GM18861 (cell line): ENCODE data around the gene CRISP3.
"Not testable (repeated sequence)": the region's sequence is repeated elsewhere in the genome, so short reads cannot be mapped to it uniquely, and the experiment has no call there.

ENCODE experiments used
- ATAC-seq: cut with Tn5 transposase; IDR thresholded peaks from one replicate; pipeline ENCODE4 v1.9.1; 2021; ENCODE audit not compliant: unreplicated experiment

CRISP3 gene

DNA sequence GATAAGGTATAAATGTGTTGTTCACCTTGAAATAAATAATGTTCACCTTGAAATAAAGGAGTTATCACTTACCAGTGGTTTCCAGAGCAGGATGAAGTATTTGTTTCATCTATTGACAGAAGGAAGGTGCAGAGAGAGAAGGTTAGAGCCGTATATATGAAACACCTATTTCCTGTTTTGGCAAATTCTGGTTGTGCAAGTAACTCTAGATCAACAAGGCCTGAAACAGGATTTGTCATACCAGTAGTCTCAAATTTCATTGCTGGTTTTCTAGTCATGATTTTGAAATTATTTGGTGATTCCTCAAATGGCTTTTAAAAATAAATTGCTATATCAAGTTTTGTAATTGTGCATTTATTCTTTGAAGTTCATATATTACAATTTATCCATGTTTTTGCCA lies at the start of gene CRISP3:
CRISP3 (minus strand) TSS at position 130 of the 400 bp plus-strand sequence; CDS start at position 109, 21 bp downstream.
- peak; percentile 54 for ATAC-seq

- peak; percentile 76 for ATAC-seq
Measured at GRCh38 chr6:49790341-49790740, 46.2 kb upstream of the CRISP3 start.

DNA sequence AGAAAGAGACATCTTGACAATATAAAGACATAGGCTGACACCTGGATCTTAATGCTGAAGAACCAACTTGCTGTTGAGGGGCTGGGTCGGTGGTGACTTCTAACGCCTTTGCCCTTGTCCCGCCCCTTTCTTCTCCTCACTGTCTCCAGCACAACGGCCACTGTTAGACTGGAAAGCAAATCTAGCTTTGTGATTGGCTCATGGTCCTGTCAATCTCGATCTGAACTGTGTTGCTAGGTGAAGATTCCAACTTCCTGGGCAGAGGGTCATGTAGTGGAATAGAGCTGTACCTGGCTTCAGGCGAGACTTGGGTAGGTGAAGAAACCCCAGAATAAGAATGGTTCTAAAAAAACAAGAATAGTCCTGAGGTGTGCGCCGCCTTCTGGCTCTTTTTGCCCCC lies 43.0 kb upstream of the CRISP3 start, which contains the start of gene PGK2:
PGK2 (minus strand) TSS at position 110 of the 400 bp plus-strand sequence; CDS start at position 12, 98 bp downstream.
- no peak for ATAC-seq

GRCh38 chr6:49784272-49784671 lies 40.1 kb upstream of the CRISP3 start:
- no peak for ATAC-seq

DNA sequence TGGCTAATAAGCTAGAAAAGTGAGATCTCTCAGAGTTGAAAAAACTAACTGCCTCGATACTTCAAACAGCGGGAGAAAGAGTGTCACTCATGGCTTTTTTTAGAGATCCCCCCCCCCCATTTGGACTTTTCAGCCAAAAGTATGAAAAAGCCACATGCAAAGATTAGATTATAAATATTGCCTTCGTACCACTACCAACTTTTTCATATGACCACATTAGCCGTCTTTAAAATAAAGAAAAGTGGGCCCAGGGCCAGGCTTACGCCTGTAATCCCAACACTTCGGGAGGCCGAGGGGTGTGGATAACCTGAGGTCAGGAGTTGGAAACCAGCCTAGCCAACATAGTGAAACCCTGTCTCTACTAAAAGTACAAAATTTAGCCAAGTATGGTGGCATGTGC lies 38.5 kb upstream of the CRISP3 start:
- ATAC-seq: no peak

DNA sequence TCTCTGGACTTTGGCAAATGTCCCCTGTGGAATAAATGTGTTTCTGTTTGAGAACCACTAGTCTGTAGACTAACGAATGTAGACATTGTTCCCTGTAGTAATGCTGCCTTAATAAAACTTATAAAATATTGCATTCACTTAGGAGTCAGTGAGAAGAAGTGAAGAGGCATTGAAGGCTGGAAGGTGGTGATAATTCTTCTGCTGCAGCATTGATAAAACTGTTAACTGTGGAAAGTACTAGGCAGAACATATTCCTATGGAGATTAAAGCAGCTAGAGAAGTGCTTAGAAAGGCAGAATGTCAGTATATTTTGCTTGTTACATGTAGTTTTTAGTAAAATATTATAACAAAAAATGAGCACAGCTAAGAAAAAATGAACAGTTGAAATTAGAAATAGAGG lies 38.1 kb upstream of the CRISP3 start:
- no peak for ATAC-seq

DNA sequence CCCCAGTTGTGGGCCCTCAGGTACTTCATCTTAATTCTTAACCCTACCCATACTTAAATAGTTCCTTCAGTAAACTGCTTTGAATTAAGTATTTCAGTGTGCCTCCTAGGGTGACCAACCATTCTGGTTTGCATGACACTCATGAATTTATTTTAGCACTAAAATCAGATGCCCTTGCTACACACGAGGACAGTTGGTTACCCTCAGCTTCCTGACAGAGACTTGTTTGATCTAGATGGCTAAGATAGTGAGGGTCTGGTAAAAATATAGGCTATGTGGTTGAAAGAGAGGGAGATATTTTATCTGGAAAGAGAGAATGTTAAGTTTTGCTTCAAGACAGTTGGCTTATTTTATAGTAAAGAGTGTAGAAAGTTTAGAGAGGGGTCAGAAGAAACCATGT lies 32.3 kb upstream of the CRISP3 start:
- no peak for ATAC-seq

- no peak for ATAC-seq
Measured at GRCh38 chr6:49775043-49775442, 30.9 kb upstream of the CRISP3 start.

DNA sequence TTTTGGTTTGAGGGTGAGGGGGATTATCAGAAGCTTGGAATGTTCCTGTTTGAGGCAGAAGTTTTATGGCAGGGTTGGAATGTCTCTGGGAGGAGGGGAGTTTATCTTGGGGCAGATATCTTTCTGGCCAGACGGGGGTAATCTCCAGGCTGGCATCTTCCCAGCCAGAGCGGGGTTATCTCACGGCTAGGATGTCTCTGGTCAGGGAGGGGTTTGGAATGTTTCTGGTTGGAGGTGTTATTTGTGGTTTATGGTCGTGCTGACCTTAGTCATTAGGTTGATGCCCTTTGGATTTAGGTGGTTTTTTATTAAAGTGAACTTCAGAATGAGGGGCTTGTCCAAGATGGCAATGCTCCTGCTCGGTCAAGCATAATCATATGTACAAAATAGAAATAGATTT lies 28.1 kb upstream of the CRISP3 start:
- no peak for ATAC-seq

DNA sequence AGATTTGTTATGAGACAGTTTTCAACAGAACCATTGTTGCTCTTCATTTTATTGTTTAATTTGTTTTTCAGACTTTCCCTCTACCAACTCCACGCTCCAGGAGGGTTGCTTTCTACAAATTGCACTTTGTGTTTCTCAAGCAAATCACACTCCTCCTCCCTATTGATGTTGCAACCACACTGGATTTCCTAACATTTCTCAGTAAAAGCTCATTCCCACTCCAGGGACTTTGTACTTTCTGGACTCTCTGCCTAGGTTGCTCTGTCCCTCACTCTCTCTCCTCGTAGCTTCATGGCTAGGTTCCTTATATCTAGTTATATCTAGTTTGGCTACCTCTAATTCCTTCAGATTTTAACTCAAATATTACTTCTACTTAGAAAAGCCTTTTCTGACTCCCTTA lies 22.6 kb upstream of the CRISP3 start:
- no peak for ATAC-seq

- no peak for ATAC-seq
Measured at GRCh38 chr6:49764571-49765236, 20.5 kb upstream of the CRISP3 start.

DNA sequence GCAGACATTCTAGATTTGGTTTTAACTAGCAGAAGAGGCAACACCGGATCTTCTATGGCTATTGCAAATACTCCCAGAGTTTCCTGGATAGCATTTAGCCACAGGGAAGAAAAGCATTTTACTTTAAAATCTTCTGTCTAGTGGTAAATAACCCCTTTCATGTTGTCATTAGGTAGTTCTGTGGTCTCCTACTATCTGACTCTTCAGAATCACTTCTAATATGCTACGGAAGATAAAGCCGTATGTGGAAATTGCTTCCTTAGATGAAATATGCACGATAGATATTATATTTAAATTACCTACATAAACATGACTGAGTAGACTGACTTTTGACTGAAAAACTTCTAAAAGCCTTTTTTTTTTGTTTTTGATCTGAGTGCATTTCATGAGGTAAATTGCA lies 759 bp downstream of the CRISP3 start:
- no peak for ATAC-seq

- no peak for ATAC-seq
Measured at GRCh38 chr6:49739423-49739822, 4.8 kb downstream of the CRISP3 start.

DNA sequence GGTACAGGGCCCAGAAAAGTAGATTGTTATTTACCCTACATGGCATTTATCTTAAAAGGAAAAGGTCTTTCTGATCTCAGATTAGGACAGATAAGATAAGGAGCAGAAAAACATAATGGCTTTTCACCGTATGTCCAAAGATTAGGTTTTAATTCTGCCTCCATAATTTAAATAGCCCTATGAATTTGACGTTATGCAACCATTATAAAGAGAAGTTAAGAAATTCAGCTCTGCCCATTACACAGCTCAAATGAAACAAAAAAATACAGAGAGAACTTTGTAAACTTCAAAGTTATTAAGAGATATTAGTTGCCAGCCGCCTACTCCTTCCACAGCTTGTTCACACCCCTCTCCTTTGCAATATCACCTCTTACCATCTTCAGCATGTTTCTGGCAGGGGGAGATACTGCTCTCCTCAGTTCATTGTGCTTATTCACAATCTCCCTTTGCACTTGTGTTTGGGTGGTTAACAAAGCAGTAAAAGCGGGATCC lies 8.1 kb downstream of the CRISP3 start:
- no peak for ATAC-seq

GRCh38 chr6:49733680-49734079 lies 10.5 kb downstream of the CRISP3 start:
- no peak for ATAC-seq

DNA sequence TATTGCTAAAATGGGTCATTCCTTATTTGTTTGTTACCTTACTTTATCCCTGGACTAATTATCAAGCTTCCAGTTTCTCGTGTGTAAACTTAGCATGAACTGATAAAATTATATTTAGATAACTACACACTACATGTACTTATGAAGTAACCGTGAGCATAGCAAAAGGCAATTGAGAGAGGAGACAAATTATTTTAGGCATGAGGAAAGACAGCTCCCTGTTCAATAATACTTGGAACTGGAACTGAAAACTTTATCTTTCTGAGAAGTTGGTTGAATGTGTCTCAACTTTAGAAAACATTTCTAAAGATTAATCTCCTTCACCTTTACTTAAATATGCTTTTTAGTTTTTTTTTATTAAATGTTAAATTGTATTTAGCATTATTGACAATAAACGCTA lies 11.4 kb downstream of the CRISP3 start:
- no peak for ATAC-seq

GRCh38 chr6:49730251-49730650 lies 13.9 kb downstream of the CRISP3 start:
- no peak for ATAC-seq

GRCh38 chr6:49723917-49724316 lies 20.3 kb downstream of the CRISP3 start:
- not testable (repeated sequence) for ATAC-seq

GRCh38 chr6:49721297-49721696 lies 22.9 kb downstream of the CRISP3 start:
- ATAC-seq: no peak

DNA sequence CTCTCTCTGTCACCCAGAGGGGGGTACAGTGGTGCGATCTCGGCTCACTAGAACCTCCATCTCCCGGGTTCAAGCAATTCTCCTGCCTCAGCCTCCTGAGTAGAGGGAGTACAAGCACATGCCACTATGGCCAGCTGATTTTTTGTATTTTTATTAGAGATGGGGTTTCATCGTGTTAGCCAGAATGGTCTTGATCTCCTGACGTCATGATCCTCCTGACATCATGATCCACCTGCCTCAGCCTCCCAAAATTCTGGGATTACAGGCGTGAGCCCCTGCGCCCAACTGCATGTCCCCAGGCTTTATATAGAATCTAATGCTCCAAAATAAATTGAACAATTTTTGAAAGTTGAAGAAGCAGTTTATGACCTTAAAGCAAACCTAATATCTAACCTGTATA lies 23.8 kb downstream of the CRISP3 start:
- no peak for ATAC-seq

GRCh38 chr6:49713346-49713745 lies 30.8 kb downstream of the CRISP3 start, which contains the start of gene CRISP2:
Gene CRISP2 (minus strand): TSS chr6:49713543. CDS start chr6:49709196, 4,347 bp downstream.
- ATAC-seq: no peak

DNA sequence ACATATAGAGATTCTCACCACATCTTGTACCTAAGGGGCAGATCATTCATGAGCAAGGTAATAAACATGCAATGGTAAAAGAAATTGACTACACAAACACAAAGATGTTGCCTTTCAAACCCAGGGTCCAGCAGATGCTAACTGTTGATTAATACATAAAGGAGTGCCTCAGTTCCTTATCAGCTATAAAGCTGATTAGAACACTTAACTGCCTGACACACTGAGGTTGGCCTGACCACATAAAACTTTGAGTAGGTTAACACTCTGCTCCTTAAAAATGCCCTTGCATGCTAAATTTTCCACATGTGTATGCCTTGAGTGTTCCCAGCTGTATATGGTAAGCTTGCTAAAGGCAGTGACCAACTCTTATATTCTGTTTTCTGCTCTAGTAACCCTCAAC lies 45.7 kb downstream of the CRISP3 start:
- ATAC-seq: no peak

- ATAC-seq: no peak
Measured at GRCh38 chr6:49693512-49693911, 50.7 kb downstream of the CRISP3 start.
